ENCODE results near the gene SCD5. TPM values are rescaled to one million over a fixed set of nuclear protein-coding genes. Genes with fewer than 3 reads are reported as not detected.

SCD5 gene
- total and polyA plus RNA-seq, 3 experiments from 2014 or later = 2.6 to 6.3 (median 6.2) TPM

GRCh38 chr4:82599336-82599735 lies 199.3 kb downstream of the SCD5 start:
- no peaks in the 10 kb centered on the region for H3K9me3 ChIP-seq (ENCODE audit: low read length)
- Mint-ChIP-seq H3K27me3 (peaks cover 4 to 15% of the 10 kb centered on the region in 2 donors), H3K27ac (no peak overlapping the region), H3K4me1 (no peaks in the 10 kb centered on the region), H3K36me3 (peaks cover 0 to 2% (median 0%) of the 10 kb centered on the region in 3 donors), H3K4me3 (no peak overlapping the region), H3K9me3 (no peaks in the 10 kb centered on the region)
- H3K27me3 ChIP-seq (ENCODE audit: insufficient read depth, low read length, poor library complexity, severe bottlenecking) = no peaks in the 10 kb centered on the region
- ChIA-PET POLR2A (no interaction called here), CTCF (no interaction called here)
- no peak overlapping the region for H3K27ac ChIP-seq (ENCODE audit: low read depth, low read length)
- H3K4me3 ChIP-seq (ENCODE audit: low read length) = no peak overlapping the region
- DNase-seq = no peak
- no peaks in the 10 kb centered on the region for H3K36me3 ChIP-seq (ENCODE audit: insufficient read depth, low read length)
- no peaks in the 10 kb centered on the region for H3K4me1 ChIP-seq (ENCODE audit: insufficient read depth, low read length)

GRCh38 chr4:82594456-82594855 lies 204.1 kb downstream of the SCD5 start:
- Mint-ChIP-seq H3K36me3 (no peaks in the 10 kb centered on the region), H3K9me3 (no peaks in the 10 kb centered on the region), H3K27ac (no peak overlapping the region)

GRCh38 chr4:82593411-82593810 lies 205.2 kb downstream of the SCD5 start:
- H3K4me1 Mint-ChIP-seq = no peaks in the 10 kb centered on the region
- H3K4me3 Mint-ChIP-seq = no peak overlapping the region
- peaks cover 10 to 28% of the 10 kb centered on the region in 2 donors for H3K27me3 Mint-ChIP-seq
- Histone ChIP-seq H3K36me3 (ENCODE audit: insufficient read depth, low read length) (no peaks in the 10 kb centered on the region), H3K9me3 (ENCODE audit: low read length) (no peaks in the 10 kb centered on the region), H3K27ac (ENCODE audit: low read depth, low read length) (no peak overlapping the region), H3K4me3 (ENCODE audit: low read length) (no peak overlapping the region), H3K27me3 (ENCODE audit: insufficient read depth, low read length, poor library complexity, severe bottlenecking) (peaks cover 3% of the 10 kb centered on the region), H3K4me1 (ENCODE audit: insufficient read depth, low read length) (no peaks in the 10 kb centered on the region)
- H3K36me3 Mint-ChIP-seq = no peaks in the 10 kb centered on the region
- CTCF ChIA-PET = interaction anchor here (1.0 kb wide), 1 partner anchor 9 kb away, joined by 3 read pairs; no protein-coding TSS in a partner anchor
- H3K9me3 Mint-ChIP-seq = no peaks in the 10 kb centered on the region
- POLR2A ChIA-PET = no interaction called here
- H3K27ac Mint-ChIP-seq = no peak overlapping the region
- DNase-seq = no peak

More at GRCh38 chr4:82594456-82594855, 204.1 kb downstream of the SCD5 start:
- no peaks in the 10 kb centered on the region for H3K4me1 ChIP-seq (ENCODE audit: insufficient read depth, low read length)
- no peak overlapping the region for H3K4me3 ChIP-seq (ENCODE audit: low read length)
- H3K27me3 ChIP-seq (ENCODE audit: insufficient read depth, low read length, poor library complexity, severe bottlenecking) = peaks cover 3% of the 10 kb centered on the region
- H3K27ac ChIP-seq (ENCODE audit: low read depth, low read length) = no peak overlapping the region
- no peak for DNase-seq
- CTCF ChIA-PET = interaction anchor here (1.0 kb wide), 1 partner anchor 10 kb away, joined by 3 read pairs; no protein-coding TSS in a partner anchor
- Mint-ChIP-seq H3K4me1 (no peaks in the 10 kb centered on the region), H3K27me3 (peaks cover 10 to 24% of the 10 kb centered on the region in 2 donors), H3K4me3 (no peak overlapping the region)
- H3K36me3 ChIP-seq (ENCODE audit: insufficient read depth, low read length) = no peaks in the 10 kb centered on the region
- POLR2A ChIA-PET = no interaction called here
- H3K9me3 ChIP-seq (ENCODE audit: low read length) = no peaks in the 10 kb centered on the region

GRCh38 chr4:82592639-82593038 lies 206.0 kb downstream of the SCD5 start:
- no peaks in the 10 kb centered on the region for H3K9me3 ChIP-seq (ENCODE audit: low read length)
- ChIA-PET CTCF (no interaction called here), POLR2A (no interaction called here)
- Mint-ChIP-seq H3K4me1 (no peaks in the 10 kb centered on the region), H3K27me3 (peaks cover 8 to 30% of the 10 kb centered on the region in 2 donors), H3K27ac (no peak overlapping the region), H3K9me3 (no peaks in the 10 kb centered on the region), H3K4me3 (no peak overlapping the region), H3K36me3 (peaks cover 0 to 1% (median 0%) of the 10 kb centered on the region in 3 donors)
- no peaks in the 10 kb centered on the region for H3K36me3 ChIP-seq (ENCODE audit: insufficient read depth, low read length)
- peaks cover 3% of the 10 kb centered on the region for H3K27me3 ChIP-seq (ENCODE audit: insufficient read depth, low read length, poor library complexity, severe bottlenecking)
- H3K27ac ChIP-seq (ENCODE audit: low read depth, low read length) = no peak overlapping the region
- H3K4me3 ChIP-seq (ENCODE audit: low read length) = no peak overlapping the region
- no peaks in the 10 kb centered on the region for H3K4me1 ChIP-seq (ENCODE audit: insufficient read depth, low read length)
- no peak for DNase-seq

GRCh38 chr4:82591592-82591991 lies 207.0 kb downstream of the SCD5 start:
- peaks cover 0 to 1% (median 0%) of the 10 kb centered on the region in 3 donors for H3K36me3 Mint-ChIP-seq
- H3K9me3 Mint-ChIP-seq = no peaks in the 10 kb centered on the region
- Histone ChIP-seq H3K4me3 (ENCODE audit: low read length) (no peak overlapping the region), H3K27ac (ENCODE audit: low read depth, low read length) (no peak overlapping the region), H3K9me3 (ENCODE audit: low read length) (no peaks in the 10 kb centered on the region), H3K36me3 (ENCODE audit: insufficient read depth, low read length) (no peaks in the 10 kb centered on the region), H3K4me1 (ENCODE audit: insufficient read depth, low read length) (no peaks in the 10 kb centered on the region), H3K27me3 (ENCODE audit: insufficient read depth, low read length, poor library complexity, severe bottlenecking) (peaks cover 3% of the 10 kb centered on the region)
- H3K27me3 Mint-ChIP-seq = peaks cover 12 to 23% of the 10 kb centered on the region in 2 donors
- POLR2A ChIA-PET = no interaction called here
- no peak overlapping the region for H3K4me3 Mint-ChIP-seq
- CTCF ChIA-PET = interaction anchor here (1.1 kb wide), 1 partner anchor 25 kb away, joined by 3 read pairs; no protein-coding TSS in a partner anchor
- no peak overlapping the region for H3K27ac Mint-ChIP-seq
- no peaks in the 10 kb centered on the region for H3K4me1 Mint-ChIP-seq
- DNase-seq = no peak

- peaks cover 0 to 1% (median 0%) of the 10 kb centered on the region in 3 donors for H3K36me3 Mint-ChIP-seq
- POLR2A ChIA-PET = no interaction called here
- H3K4me3 ChIP-seq (ENCODE audit: low read length) = no peak overlapping the region
- H3K27ac Mint-ChIP-seq = no peak overlapping the region
- H3K4me3 Mint-ChIP-seq = no peak overlapping the region
- CTCF ChIA-PET = no interaction called here
- peaks cover 15 to 23% of the 10 kb centered on the region in 2 donors for H3K27me3 Mint-ChIP-seq
- H3K9me3 ChIP-seq (ENCODE audit: low read length) = no peaks in the 10 kb centered on the region
- H3K9me3 Mint-ChIP-seq = no peaks in the 10 kb centered on the region
- H3K36me3 ChIP-seq (ENCODE audit: insufficient read depth, low read length) = no peaks in the 10 kb centered on the region
- peaks cover 3% of the 10 kb centered on the region for H3K27me3 ChIP-seq (ENCODE audit: insufficient read depth, low read length, poor library complexity, severe bottlenecking)
- no peaks in the 10 kb centered on the region for H3K4me1 Mint-ChIP-seq
- no peaks in the 10 kb centered on the region for H3K4me1 ChIP-seq (ENCODE audit: insufficient read depth, low read length)
- no peak overlapping the region for H3K27ac ChIP-seq (ENCODE audit: low read depth, low read length)
- no peak for DNase-seq
These were observed 208.8 kb downstream of the SCD5 start for GRCh38 chr4:82589756-82590155.

GRCh38 chr4:82588771-82589270 lies 209.8 kb downstream of the SCD5 start:
- peaks cover 0 to 1% (median 0%) of the 10 kb centered on the region in 3 donors for H3K36me3 Mint-ChIP-seq
- Histone ChIP-seq H3K9me3 (ENCODE audit: low read length) (no peaks in the 10 kb centered on the region), H3K36me3 (ENCODE audit: insufficient read depth, low read length) (no peaks in the 10 kb centered on the region), H3K4me3 (ENCODE audit: low read length) (no peak overlapping the region), H3K4me1 (ENCODE audit: insufficient read depth, low read length) (no peaks in the 10 kb centered on the region), H3K27ac (ENCODE audit: low read depth, low read length) (no peak overlapping the region), H3K27me3 (ENCODE audit: insufficient read depth, low read length, poor library complexity, severe bottlenecking) (peaks cover 6% of the 10 kb centered on the region)
- ChIA-PET POLR2A (no interaction called here), CTCF (no interaction called here)
- no peak for DNase-seq
- no peak overlapping the region for H3K27ac Mint-ChIP-seq
- H3K4me1 Mint-ChIP-seq = no peaks in the 10 kb centered on the region
- H3K9me3 Mint-ChIP-seq = no peaks in the 10 kb centered on the region
- H3K4me3 Mint-ChIP-seq = no peak overlapping the region
- peaks cover 16 to 25% of the 10 kb centered on the region in 2 donors for H3K27me3 Mint-ChIP-seq

GRCh38 chr4:82587826-82588540 lies 210.6 kb downstream of the SCD5 start:
- no peak overlapping the region for H3K27ac Mint-ChIP-seq
- Histone ChIP-seq H3K27ac (ENCODE audit: low read depth, low read length) (no peak overlapping the region), H3K36me3 (ENCODE audit: insufficient read depth, low read length) (no peaks in the 10 kb centered on the region), H3K27me3 (ENCODE audit: insufficient read depth, low read length, poor library complexity, severe bottlenecking) (peaks cover 6% of the 10 kb centered on the region), H3K9me3 (ENCODE audit: low read length) (no peaks in the 10 kb centered on the region), H3K4me3 (ENCODE audit: low read length) (no peak overlapping the region), H3K4me1 (ENCODE audit: insufficient read depth, low read length) (no peaks in the 10 kb centered on the region)
- ChIA-PET CTCF (no interaction called here), POLR2A (no interaction called here)
- H3K4me1 Mint-ChIP-seq = no peaks in the 10 kb centered on the region
- DNase-seq = no peak
- peaks cover 17 to 33% of the 10 kb centered on the region in 2 donors for H3K27me3 Mint-ChIP-seq
- no peak overlapping the region for H3K4me3 Mint-ChIP-seq
- H3K9me3 Mint-ChIP-seq = no peaks in the 10 kb centered on the region
- H3K36me3 Mint-ChIP-seq = peaks cover 0 to 1% (median 0%) of the 10 kb centered on the region in 3 donors

Data from CD8-positive, alpha-beta memory T cell (primary cell).